ENCODE results near the gene DLX3.

Gene DLX3

DNA sequence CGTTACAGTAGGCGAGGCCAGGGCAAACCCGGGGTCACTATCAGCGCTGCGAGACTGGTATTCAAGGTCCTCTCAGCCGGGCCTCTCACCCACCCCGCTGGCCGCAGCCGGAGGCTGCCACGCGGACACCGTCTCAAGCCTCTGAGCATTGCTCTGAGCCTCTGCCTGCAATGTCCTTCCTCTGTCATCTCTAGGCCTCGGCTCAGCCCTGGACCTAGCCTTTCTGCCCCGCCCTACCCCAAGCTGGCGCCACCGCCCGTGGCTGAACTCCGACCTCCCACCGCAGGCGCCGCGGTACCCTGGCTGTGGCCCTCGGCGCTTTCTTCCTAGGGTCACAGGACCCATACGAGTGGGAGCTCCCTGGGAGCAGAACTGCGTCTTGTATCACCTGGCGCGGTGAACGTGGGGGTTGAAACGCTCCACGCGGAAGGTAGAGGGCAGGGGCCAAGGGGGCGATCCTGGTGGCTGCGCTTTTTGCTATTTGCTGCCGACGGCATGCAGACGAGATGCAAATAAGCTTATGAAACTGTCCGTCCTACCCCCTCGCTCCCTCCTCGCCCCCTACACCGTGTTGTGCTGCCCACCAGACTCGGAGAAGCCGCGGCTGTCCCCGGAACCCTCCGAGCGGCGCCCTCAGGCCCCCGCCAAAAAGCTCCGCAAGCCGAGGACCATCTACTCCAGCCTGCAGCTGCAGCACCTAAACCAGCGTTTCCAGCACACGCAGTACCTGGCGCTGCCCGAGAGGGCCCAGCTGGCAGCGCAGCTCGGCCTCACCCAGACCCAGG lies 22.3 kb downstream of the DLX3 start:
- DNase-seq (ENCODE audit: low spot score), result no peak

DNA sequence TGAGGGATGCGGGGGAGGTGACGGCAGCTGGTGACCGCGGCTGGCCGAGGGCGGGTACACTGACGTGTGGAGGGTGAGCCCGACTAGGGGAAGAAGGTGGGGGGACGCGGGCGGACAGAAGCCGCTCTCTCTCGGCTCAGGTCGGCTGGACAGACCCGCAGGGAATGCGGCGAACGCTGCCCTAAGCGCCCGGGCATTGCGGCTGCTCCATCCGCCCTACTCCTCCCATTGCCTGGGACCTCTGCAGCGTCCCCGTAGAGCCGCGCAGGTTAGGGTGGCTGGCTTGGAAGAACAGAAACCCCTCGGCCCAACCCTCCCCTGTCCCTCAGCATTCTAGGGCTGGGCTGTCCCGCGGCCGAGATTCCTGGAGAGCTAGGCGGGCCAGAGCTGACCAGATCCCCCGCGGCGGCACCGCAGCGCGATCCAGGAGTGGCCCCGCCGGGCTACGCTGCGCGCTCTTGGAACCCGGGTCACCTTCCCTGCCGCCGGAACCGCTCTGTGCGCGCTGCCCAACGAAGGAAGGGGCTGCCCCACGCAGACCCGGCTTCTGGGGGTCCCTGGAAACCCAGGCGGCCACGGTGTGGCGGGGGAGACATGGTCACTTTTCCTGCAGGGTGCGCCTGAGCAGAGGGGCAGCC lies 23.1 kb downstream of the DLX3 start:
- no peak for DNase-seq (ENCODE audit: low spot score)

DNA sequence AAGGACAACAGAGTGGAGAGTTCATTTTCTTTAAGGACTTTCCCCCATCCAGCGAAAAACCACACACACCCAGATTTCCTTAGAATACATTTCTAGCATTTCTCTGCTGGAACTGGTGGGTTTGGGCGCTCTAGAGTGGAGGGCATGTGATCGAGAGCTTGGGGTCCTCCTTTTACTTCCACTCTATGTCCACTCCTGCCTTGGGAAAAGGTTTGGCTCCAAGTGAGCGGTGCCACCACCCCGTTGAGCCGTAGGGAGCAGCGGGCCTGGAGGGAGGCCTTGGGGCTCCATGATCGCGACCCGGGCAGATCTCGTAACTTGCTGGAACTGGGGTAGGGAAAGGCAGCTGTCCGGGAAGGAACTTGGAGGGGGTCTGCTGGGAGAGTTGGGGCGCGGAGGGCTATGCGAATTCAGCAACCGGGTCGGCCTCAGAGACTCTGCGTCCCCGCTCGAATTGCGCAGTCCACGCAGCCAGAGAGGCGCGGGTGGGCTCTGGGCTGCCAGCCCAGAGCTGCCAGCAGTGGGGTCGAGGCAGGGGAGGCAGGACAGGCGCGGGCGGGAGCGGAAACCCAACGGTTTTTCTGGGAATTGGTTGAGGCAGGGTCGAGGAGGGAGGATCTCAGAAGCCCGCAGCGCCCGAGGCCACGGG lies 23.7 kb downstream of the DLX3 start:
- no peak for DNase-seq (ENCODE audit: low spot score)

DNA sequence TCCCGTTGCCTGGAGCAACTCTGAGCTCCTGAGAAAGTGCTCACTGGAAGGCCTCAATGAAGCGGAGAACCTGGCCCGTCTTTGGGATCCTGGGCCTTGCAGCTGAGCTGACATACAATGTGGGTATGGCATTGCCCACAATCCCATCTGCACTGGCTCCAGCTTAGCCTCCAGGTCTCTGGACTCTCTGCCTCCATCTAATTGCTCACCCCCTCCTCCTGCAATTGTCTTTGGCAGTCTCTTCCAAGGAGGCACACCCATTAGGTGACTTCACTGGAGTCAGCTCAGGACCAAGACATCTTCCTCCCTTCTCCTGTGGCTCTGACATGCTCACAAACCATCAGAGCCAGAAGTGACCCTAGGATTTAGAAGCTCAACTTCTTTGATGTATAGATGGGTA lies 24.5 kb downstream of the DLX3 start:
- DNase-seq (ENCODE audit: low spot score), result no peak

DNA sequence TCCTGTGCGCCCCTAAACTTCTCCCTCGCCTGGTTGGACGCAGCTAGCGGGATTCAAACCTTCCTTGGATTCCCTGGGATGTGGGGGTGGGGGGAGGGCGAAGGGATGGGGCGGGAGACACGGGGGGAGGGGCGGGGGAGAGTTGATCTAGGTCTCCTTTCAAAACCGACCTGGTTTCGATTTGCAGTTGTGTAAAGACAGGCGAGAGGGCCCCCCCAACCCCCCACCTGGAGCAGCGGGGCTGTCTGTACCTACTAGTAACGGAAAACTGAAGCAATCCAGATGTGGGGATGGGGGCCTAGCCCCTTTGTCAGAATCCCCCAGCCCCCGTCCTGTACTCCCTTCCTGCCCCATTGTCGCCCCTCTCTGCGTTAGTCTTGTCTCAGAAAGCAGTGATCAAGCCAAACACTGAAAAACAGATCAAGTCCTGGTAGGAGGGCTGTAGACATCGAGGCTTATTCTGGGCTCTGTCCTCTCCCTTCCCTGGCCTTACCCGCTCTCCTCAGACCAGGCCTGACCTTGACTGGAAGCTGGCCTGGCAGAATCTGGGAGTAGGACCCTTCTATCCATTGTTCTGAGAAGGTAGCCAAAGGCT lies 25.1 kb downstream of the DLX3 start:
- no peak for DNase-seq (ENCODE audit: low spot score)

DNA sequence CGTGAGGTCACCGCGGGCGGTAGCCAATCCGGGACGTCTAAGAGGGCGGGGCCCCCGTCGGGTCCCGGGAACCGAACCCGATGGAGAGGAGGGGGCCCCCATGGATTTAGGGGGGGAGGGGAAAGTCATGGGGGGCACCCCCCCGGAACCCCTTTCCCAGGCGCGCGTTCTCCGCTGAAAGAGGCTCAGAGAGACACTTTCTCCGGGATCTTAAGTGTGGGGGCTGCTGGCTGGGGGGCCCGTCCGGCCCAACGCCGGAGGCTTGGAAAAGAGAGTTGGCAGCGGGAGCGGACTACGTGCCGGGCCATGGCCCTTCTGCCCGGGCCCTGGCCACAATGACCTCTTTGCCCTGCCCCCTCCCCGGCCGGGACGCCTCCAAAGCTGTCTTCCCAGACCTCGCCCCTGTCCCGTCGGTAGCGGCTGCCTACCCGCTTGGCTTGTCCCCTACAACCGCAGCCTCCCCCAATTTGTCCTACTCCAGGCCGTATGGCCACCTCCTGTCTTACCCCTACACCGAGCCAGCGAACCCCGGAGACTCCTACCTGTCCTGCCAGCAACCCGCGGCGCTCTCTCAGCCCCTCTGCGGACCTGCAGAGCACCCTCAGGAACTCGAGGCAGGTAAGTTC lies 25.8 kb downstream of the DLX3 start, which contains the start of gene DLX4:
DLX4 (plus strand) TSS at position 57 of the 626 bp plus-strand sequence; CDS start at position 336, 279 bp downstream.
- DNase-seq (ENCODE audit: low spot score), result no peak

DNA sequence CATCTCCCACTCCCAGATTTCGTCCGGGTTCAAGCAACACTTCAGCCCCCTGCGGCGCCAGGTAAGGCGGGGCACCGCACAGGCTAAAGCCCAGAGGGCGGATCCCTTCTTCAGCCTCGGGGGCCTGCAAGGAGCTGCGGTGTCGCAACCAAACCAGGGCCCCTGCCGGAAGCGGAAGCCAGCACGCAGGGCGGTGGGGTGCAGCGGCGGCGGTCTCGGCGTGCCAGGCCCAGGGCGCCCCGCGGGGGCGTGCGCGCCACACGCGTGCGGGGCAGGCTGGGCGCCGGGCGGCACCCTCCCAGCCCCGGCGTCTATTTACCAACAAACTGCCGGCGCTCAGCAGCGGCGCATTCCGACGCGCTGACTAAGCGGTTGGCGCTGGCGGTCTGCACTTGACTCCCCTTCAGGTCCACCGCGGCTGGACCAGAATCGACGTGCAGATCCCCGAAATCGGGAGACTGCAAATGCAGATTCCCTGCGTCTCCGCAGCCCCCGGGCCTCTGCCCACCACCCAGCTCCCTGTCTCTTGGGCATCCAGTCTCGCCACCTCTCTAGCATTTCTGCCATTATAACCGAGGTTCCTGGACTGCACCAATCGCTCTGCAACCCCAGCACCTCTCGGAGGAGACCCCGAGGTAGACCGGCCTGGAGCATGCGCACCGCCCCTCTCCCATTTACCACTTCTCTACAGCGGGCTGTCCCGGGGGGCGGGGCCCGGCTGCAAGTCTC lies 26.5 kb downstream of the DLX3 start:
- DNase-seq (ENCODE audit: low spot score), result peak; percentile 70

DNA sequence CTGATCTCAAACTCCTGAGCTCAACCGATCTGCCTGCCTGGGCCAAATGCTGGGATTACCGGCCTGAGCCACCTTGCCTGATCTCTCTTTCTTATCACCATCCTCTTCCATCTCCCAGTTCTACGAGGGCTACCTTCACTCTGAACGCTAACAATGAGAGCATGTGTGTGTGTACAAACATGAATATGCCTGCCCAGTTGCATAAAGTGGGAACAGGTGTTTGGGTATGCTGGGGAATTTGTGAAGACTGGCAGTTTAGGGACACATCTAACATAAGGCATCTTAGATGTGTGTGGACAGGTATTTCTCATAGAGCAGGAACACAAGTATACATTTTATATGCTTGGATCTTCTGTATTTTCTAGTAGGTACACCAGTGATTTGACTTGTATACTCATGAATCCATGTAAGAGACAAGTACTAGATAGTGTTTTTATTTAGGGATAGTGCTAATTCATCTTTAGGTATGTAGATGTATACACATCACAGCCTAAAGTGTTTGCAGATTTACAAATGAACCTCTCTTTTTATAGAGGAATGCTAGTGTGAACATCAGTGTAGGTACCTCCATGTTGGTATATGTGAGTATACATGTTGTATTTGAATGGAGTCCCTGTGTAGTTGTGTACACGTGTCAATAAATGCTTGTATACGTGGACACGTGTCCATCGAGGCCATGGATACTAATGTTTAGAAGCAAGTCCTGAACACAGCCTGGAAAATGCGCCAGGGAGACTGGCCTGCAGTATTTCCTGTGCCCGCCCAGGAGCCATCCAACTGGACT lies 27.2 kb downstream of the DLX3 start:
- DNase-seq (ENCODE audit: low spot score), result no peak

DNA sequence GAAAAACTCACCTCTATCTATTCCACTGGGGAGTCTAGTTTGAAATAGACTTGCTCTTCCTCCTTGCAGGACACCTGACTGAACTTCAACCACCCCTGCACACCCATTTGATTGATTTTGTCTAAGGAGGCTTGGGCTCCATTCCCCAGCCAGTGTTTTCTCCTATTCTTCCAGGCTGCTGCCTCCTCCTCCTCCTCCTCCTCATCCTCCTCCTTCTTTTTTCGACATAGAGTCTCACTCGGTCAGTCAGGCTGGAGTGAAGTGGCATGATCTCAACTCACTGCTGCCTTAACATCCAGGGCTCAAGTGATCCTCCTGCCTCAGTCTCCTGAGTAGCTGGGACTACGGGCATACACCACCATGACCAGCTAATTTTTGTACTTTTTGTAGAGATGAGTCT lies 27.8 kb downstream of the DLX3 start:
- no peak for DNase-seq (ENCODE audit: low spot score)

DNA sequence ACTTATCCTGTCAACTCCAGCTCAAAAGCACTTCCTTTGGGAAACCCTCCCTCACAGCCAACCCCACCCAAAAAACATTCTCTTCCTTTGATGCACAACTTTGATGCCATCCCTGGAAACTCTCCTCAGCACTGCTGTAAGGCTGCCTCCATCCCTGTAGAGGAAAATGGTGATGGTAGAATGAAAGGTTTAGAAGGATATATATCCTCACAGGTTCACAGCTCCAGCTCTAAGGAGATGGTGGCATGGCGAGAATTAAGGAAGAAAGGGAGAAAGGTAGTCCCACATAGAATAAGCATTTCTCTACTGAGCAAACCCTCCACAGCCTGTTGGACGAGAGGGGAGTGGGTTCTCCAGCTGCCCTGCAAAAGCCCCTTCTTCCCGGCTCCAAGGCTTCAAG lies 28.3 kb downstream of the DLX3 start:
- DNase-seq (ENCODE audit: low spot score), result no peak

DNA sequence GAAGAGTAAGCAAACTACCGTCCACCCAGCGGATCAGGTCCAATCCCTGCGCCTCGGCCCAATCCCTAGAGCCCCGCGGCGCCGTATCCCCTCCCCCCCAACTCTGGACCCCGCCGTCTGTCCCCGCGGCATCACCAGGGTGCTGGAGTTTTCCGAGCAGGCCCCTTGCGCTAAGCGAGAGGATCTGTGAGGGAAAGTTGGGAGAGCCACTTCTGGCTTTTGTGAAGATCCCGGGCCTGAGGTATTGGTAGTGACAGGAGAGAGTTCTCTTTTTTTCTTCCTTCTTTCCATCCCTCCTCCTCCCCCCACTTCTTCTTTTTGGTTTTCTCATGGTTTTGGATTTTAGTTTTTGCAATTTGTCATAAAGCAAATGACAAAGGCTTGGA lies 29.5 kb downstream of the DLX3 start:
- DNase-seq (ENCODE audit: low spot score), result no peak

DNA sequence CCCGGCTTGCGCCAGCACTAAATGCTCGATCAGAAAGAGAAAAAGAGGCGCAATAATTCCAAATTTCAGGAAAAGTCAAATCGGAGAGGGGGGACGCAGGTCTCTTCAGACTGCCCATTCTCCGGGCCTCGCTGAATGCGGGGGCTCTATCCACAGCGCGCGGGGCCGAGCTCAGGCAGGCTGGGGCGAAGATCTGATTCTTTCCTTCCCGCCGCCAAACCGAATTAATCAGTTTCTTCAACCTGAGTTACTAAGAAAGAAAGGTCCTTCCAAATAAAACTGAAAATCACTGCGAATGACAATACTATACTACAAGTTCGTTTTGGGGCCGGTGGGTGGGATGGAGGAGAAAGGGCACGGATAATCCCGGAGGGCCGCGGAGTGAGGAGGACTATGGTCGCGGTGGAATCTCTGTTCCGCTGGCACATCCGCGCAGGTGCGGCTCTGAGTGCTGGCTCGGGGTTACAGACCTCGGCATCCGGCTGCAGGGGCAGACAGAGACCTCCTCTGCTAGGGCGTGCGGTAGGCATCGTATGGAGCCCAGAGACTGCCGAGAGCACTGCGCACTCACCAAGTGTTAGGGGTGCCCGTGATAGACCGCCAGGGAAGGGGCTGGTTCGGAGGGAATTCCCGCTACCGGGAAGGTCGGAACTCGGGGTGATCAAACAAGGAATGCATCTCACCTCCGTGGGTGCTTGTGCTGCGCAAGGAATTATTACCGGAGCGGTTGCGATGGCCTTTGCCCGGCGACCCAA lies 30.1 kb downstream of the DLX3 start:
- no peak for DNase-seq (ENCODE audit: low spot score)

DNA sequence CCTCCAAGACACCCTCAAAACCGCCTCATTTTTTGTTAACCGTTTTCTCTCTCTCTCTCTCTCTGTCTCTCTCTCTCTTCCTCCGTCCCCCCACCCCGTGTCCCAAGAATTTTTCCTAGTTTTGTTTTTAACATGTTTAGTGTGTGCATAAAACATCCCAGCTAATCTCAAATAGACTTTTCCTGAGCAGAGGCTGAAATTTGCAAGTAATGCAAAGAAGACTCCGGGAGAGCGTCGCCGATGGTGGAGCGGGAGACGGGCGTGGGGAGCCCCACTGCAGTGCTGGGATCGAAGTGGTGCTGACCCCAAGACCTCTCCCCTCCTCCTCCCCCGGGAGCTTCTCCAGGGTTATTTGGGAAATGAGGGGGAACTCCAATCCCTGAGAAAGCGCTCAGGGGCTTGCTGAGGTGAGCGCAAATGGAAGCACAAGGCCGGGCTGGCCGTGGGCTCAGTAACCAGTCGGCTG lies 30.7 kb downstream of the DLX3 start:
- DNase-seq (ENCODE audit: low spot score), result no peak

DNA sequence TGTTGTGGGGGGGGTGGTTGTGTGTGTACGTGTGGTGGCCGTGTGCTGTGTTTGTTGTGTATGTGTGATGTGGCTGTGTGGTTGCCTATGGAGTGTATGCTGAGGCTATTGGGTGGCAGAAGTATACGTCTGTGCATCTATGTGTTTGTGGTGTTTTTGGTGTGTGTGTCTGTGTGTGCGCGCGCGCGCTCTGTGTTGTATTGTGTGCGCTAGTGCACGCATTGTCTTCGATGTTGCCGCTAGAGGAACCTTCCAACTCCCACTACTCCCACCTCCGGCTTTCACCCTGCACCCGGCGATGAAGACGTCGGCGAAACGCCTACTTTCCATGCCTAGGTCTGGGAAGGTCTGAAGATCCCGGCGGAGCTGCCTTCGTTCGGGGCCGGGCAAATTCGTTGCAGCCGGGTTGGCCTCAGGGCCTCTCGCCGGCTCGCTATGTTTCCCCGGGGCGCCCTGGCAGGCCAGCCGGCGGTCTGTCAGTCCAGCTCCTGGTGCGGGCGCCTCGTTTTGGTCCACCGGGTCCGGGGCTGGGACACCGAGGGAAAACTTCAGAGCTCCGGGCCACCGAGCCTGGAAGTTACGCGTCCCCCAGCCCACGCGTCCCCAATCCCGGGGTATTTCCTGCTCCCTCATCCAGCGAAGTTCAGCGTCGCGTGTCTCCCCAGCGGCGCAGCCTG lies 31.3 kb downstream of the DLX3 start:
- DNase-seq (ENCODE audit: low spot score), result no peak

DNA sequence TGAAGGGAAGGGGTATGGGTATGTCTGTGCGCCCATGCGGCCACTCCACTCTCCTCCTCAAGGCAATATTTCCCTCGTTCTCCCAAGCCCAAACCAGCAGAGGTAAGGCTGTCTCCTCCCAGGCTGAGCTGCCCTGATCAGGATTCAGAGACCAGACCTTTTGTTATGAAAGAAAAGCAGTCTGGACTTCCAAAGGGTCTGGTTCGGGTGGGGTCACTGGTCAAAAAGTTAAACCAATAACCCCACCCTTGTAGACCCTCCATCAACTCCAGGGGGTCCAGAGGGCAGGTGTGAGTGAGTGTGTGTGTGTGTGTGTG lies 31.8 kb downstream of the DLX3 start:
- no peak for DNase-seq (ENCODE audit: low spot score)

DNA sequence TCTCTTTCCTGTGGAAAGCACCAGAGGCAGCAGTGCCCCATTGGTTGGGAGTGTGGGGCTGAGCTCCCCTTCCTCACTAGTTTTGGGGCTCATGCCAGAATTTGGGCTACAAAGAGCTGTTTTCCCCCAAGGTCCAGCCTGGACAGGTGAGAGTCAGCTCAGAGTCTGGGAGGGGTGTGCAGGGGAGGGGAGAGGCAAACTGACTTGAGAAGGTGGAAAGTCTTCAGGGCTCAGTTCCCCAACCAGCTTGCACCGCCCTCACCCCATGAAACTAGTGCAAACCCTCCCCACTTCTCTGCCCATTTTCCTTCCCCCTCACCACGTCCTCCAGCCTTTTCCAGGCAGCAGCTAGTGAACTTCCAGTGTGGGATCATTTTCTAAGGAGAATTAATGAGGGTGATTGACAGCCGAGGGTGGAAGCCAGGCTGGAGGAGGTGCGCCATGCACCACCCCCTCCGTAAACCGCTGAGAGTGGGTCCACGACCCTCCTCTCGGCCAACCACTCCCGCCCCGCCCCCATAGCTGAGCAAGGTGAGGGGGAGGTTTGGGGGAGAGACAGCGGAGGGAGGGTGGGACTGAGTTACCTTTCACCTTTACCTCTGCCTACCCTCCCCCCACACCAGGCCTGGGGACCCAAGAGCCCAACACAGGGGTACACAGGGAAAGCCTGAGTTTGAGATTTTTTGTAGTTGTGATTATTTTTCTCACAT lies 32.3 kb downstream of the DLX3 start:
- DNase-seq (ENCODE audit: low spot score), result no peak

DNA sequence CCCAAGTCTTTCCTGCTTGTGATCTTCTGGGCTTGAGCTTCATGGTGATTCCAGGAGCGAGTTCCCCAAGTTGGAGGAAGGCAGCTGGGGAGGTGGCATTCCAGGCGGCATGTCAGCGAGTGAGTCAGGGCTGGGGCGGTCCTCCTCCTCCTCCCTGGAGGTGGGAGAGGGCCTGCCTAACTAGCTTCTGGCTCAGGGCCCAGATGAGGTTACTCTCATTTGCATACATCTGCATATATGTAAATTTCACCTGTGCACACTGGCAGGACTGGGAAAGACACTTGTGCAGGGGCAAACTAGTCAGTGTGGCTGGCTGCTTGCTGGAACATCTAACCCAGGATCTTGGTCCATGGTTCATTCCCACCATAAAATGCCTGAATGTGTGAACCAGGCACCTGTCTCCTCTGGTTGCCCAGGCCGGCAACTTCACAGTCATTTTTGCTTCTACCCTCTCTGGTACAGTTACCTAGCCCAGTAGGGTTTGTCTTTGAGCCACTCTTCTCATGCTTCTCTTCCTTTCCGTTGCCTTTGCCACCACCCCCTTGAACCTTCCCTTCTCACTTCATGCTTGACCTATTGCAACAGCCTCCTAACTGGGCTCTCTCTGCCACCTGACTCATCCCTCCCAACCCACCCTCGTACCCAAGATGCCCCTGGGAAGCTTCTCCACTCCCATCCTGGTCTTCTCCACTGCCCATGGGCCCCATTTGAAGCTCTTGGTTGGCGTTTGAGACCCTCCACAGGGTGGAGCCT lies 35.7 kb downstream of the DLX3 start:
- no peak for DNase-seq (ENCODE audit: low spot score)

DNA sequence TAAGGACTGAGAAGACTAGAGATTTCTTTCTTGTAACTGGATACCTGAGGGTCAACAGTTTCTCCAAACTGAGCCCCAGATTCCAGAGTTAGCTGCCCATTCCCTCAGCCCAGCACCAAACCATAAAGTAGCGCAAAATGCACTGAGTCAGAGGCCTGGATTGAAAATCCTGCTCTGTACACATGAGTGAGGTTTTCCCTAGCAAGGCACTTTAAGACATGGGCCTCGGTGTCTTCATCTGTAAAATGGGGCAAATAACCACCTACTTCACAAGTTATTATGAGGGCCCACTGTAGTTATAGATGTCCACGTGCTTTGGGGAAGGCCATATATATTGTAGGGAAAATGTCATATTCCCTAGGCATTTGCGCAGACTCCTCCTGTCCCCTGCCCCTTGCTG lies 36.3 kb downstream of the DLX3 start:
- no peak for DNase-seq (ENCODE audit: low spot score)
